Measurements from ENCODE around the gene KDM6B.
A peak's percentile ranks its signal among the peaks of the same experiment; 100 is the strongest.

Gene KDM6B

GRCh38 chr17:7848131-7848579, 14.1 kb downstream of the KDM6B start:
- Histone ChIP-seq H3K79me2 (ENCODE audit: low read length) (peaks cover 37% of the 10 kb centered on the region), H3K36me3 (replicated peaks; ENCODE audit: low read depth, low read length) (peaks cover 34% of the 10 kb centered on the region), H3K9me3 (ENCODE audit: insufficient read depth, low read length) (no peaks in the 10 kb centered on the region), H3K9ac (ENCODE audit: low read length) (no peak overlapping the region), H2AFZ (ENCODE audit: low read depth, low read length) (no peak overlapping the region), H3K27me3 (ENCODE audit: low read depth, low read length) (no peaks in the 10 kb centered on the region), H3K4me3 (ENCODE audit: low read length) (no peak overlapping the region), H3K27ac (ENCODE audit: low read length) (no peak overlapping the region), H3K4me2 (ENCODE audit: low read length) (no peak overlapping the region), H3K4me1 (ENCODE audit: low read length) (peaks cover 31% of the 10 kb centered on the region), H4K20me1 (ENCODE audit: insufficient read depth, low read length) (peaks cover 37% of the 10 kb centered on the region)
- no peak for TF ChIP-seq CTCF (IDR thresholded peaks at IDR 0.05; ENCODE audit: low read depth, low read length)
- no peak for TF ChIP-seq EZH2phosphoT487 (IDR thresholded peaks at IDR 0.05; ENCODE audit: low read depth)

GRCh38 chr17:7848739-7849129, 14.7 kb downstream of the KDM6B start:
- H3K27me3 ChIP-seq (ENCODE audit: low read depth, low read length): no peaks in the 10 kb centered on the region
- H3K4me2 ChIP-seq (ENCODE audit: low read length): no peak overlapping the region
- H3K4me1 ChIP-seq (ENCODE audit: low read length): peaks cover 31% of the 10 kb centered on the region
- TF ChIP-seq CTCF (IDR thresholded peaks at IDR 0.05; ENCODE audit: low read depth, low read length) (no peak), EZH2phosphoT487 (IDR thresholded peaks at IDR 0.05; ENCODE audit: low read depth) (no peak)
- H3K9me3 ChIP-seq (ENCODE audit: insufficient read depth, low read length): no peaks in the 10 kb centered on the region
- peaks cover 32% of the 10 kb centered on the region for H3K79me2 ChIP-seq (ENCODE audit: low read length)
- H4K20me1 ChIP-seq (ENCODE audit: insufficient read depth, low read length): peaks cover 37% of the 10 kb centered on the region
- H2AFZ ChIP-seq (ENCODE audit: low read depth, low read length): no peak overlapping the region
- no peak overlapping the region for H3K27ac ChIP-seq (ENCODE audit: low read length)
- no peak overlapping the region for H3K4me3 ChIP-seq (ENCODE audit: low read length)
- H3K36me3 ChIP-seq (replicated peaks; ENCODE audit: low read depth, low read length): peaks cover 37% of the 10 kb centered on the region
- H3K9ac ChIP-seq (ENCODE audit: low read length): no peak overlapping the region

- Histone ChIP-seq H3K4me2 (ENCODE audit: low read length) (no peak overlapping the region), H3K9ac (ENCODE audit: low read length) (no peak overlapping the region), H3K79me2 (ENCODE audit: low read length) (peaks cover 29% of the 10 kb centered on the region), H3K36me3 (replicated peaks; ENCODE audit: low read depth, low read length) (peaks cover 38% of the 10 kb centered on the region), H2AFZ (ENCODE audit: low read depth, low read length) (no peak overlapping the region), H3K27ac (ENCODE audit: low read length) (no peak overlapping the region), H3K4me3 (ENCODE audit: low read length) (no peak overlapping the region), H3K4me1 (ENCODE audit: low read length) (peaks cover 31% of the 10 kb centered on the region), H3K9me3 (ENCODE audit: insufficient read depth, low read length) (no peaks in the 10 kb centered on the region), H3K27me3 (ENCODE audit: low read depth, low read length) (no peaks in the 10 kb centered on the region), H4K20me1 (ENCODE audit: insufficient read depth, low read length) (peaks cover 37% of the 10 kb centered on the region)
- TF ChIP-seq EZH2phosphoT487 (IDR thresholded peaks at IDR 0.05; ENCODE audit: low read depth) (no peak), CTCF (IDR thresholded peaks at IDR 0.05; ENCODE audit: low read depth, low read length) (no peak)
Observed at GRCh38 chr17:7849130-7849750, 15.2 kb downstream of the KDM6B start.

GRCh38 chr17:7849751-7850504, 15.9 kb downstream of the KDM6B start:
- H3K79me2 ChIP-seq (ENCODE audit: low read length): peaks cover 22% of the 10 kb centered on the region
- 0 out of 2 replicates have a peak overlapping the region, but pooled peaks have one; percentile 11 for H3K27ac ChIP-seq (ENCODE audit: low read length)
- no peaks in the 10 kb centered on the region for H3K27me3 ChIP-seq (ENCODE audit: low read depth, low read length)
- TF ChIP-seq CTCF (IDR thresholded peaks at IDR 0.05; ENCODE audit: low read depth, low read length): no peak
- TF ChIP-seq EZH2phosphoT487 (IDR thresholded peaks at IDR 0.05; ENCODE audit: low read depth): no peak
- H3K4me1 ChIP-seq (ENCODE audit: low read length): peaks cover 31% of the 10 kb centered on the region
- no peaks in the 10 kb centered on the region for H3K9me3 ChIP-seq (ENCODE audit: insufficient read depth, low read length)
- H3K36me3 ChIP-seq (replicated peaks; ENCODE audit: low read depth, low read length): peaks cover 38% of the 10 kb centered on the region
- H3K9ac ChIP-seq (ENCODE audit: low read length): no peak overlapping the region
- no peak overlapping the region for H2AFZ ChIP-seq (ENCODE audit: low read depth, low read length)
- H3K4me2 ChIP-seq (ENCODE audit: low read length): no peak overlapping the region
- no peak overlapping the region for H3K4me3 ChIP-seq (ENCODE audit: low read length)
- peaks cover 33% of the 10 kb centered on the region for H4K20me1 ChIP-seq (ENCODE audit: insufficient read depth, low read length)
